Mucosa of rectum (tissue), 2 donors: ENCODE results near the gene MARCKS.

Experiments
- H3K27ac ChIP-seq, 2 donors: one replicate each; pipeline ENCODE4 v1.7.0; 2013; ENCODE audit warnings: inconsistent platforms in 2 of 2, low read depth in 2 of 2, low read length in 2 of 2
- H3K27me3 ChIP-seq, 2 donors: one replicate each; pipeline ENCODE4 v1.7.0; 2013; ENCODE audit warnings: low read length in 2 of 2; ENCODE audit not compliant: control insufficient read depth in 2 of 2, insufficient read depth in 2 of 2
- H3K36me3 ChIP-seq, 2 donors: one replicate each; pipeline ENCODE4 v1.7.0; 2013; ENCODE audit warnings: low read length in 2 of 2; ENCODE audit not compliant: control insufficient read depth in 2 of 2, insufficient read depth in 2 of 2
- H3K4me1 ChIP-seq, 2 donors: one replicate each; pipeline ENCODE4 v1.7.0; 2013; ENCODE audit warnings: low read length in 2 of 2, mild to moderate bottlenecking in 1 of 2; ENCODE audit not compliant: control insufficient read depth in 2 of 2, insufficient read depth in 2 of 2
- H3K4me3 ChIP-seq, 2 donors: one replicate each; pipeline ENCODE4 v1.7.0; 2013; ENCODE audit warnings: low read length in 2 of 2
- H3K9ac ChIP-seq, 2 donors: one replicate each; pipeline ENCODE4 v1.7.0; 2013; ENCODE audit warnings: low read length in 2 of 2, low read depth in 1 of 2, mild to moderate bottlenecking in 1 of 2
- H3K9me3 ChIP-seq, 2 donors: one replicate each; pipeline ENCODE4 v1.7.0; 2013; ENCODE audit warnings: low read length in 2 of 2; ENCODE audit not compliant: control insufficient read depth in 2 of 2
- donor health status: healthy.
- donor health status: Normal muscosa, but diverticular disease.

MARCKS gene

DNA sequence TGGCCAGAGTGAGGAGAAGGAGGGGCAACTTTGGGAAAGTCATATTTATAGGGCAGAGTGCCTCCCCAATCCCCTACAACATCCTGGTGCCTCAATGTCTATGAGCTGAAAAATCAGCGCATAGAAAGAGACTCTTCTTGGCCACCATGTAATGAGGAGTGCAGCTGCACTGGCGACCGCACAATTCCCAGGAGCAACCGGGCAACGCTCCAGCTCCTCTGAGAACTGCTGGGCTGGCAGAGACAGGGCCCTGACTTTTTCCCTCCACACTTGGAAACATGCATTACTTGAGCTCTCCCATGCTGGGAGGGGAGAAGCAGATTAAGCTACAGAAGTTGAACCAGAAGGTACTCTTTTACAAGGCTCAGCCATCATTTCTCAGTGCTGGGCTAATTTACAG, 31.4 kb upstream of the MARCKS start:
- H3K27me3 ChIP-seq = no peaks in the 10 kb centered on the region
- no peak overlapping the region for H3K9ac ChIP-seq
- H3K9me3 ChIP-seq = no peaks in the 10 kb centered on the region
- no peaks in the 10 kb centered on the region for H3K36me3 ChIP-seq
- H3K4me1 ChIP-seq = peaks cover 8 to 25% of the 10 kb centered on the region in 2 donors
- H3K4me3 ChIP-seq = no peak overlapping the region
- H3K27ac ChIP-seq = peak overlapping the region in 1 of 2 donors; percentile 54

DNA sequence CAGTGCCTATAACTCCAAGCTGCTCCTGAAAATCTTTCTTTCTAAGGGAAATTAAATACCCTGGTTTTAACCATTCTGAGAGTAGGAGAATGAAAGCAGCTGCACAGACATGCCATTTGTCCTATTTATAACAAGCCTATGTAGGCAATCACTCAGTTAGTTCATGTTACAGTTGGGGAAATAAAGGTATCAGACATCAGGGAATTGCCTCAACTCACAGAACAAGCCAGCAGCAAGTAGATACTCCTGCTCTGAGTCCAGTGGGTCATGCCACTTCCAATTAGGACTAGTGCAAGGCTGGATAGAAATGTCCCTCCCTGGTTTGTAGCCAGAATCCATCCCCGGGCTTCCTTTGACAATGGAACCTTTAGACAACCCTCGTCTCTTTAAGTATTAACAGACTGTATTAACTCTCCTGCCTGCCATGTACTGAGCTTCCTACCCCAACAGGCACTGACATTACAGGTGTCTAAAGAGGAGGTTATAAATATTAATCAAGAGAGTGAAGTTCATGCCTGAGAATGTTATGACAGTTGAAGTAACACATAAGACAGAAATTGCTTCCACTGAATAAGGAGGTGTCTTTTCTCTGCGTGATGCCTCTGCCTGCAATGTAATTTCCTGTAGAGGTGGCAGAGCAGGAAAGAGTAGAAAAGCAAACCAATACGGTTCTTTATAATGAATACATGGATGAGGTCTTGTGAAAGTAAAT, 28.0 kb upstream of the MARCKS start:
- no peaks in the 10 kb centered on the region for H3K9me3 ChIP-seq
- H3K4me3 ChIP-seq = peak overlapping the region; percentile 14 to 19
- no peaks in the 10 kb centered on the region for H3K27me3 ChIP-seq
- H3K9ac ChIP-seq = peak overlapping the region in 1 of 2 donors; percentile 33
- H3K4me1 ChIP-seq = peaks cover 8 to 25% of the 10 kb centered on the region in 2 donors
- H3K27ac ChIP-seq = peak overlapping the region; percentile 75 to 80
- no peaks in the 10 kb centered on the region for H3K36me3 ChIP-seq

DNA sequence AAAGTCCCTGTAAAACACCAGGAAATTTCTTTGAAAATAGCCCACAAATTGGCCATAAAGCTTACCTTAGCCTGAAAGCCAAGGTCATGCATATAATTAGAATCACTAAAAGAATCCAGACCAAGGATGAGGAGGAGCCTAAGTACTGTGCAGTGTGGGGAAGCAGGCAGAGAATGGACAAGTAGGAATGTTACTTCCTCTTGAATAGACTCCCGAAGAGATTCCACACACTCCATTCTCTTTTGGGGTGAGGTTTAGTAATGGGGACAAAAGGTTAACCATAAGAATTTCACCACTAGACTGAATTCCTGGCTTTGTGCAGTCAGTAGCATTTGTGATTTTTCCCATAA, 27.5 kb upstream of the MARCKS start:
- Histone ChIP-seq H3K27me3 (no peaks in the 10 kb centered on the region), H3K9ac (no peak overlapping the region), H3K4me3 (peak overlapping the region in 1 of 2 donors; percentile 20), H3K9me3 (no peaks in the 10 kb centered on the region), H3K27ac (peak overlapping the region; percentile 75 to 80), H3K36me3 (no peaks in the 10 kb centered on the region), H3K4me1 (peaks cover 8 to 25% of the 10 kb centered on the region in 2 donors)

DNA sequence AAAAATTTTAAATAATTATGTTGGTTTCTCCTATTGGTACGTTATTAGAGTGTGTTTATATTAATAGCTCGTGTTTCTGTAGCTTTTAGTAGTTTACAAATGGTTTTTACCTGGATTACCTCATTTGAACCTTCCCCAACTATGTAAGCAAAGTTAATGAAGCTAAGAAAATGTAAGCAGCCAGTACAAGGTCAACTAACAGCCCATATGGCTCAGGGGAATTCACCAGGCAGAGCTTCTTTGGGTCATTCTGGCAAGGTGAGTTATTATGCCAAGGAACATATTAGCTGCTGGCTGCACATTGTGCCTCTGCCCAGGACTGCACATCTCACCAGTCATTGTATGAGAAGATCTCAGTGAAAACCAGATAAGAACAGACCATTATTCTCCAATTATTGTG, 27.0 kb upstream of the MARCKS start:
- no peak overlapping the region for H3K9ac ChIP-seq
- peak overlapping the region; percentile 12 to 75 for H3K27ac ChIP-seq
- H3K36me3 ChIP-seq = no peaks in the 10 kb centered on the region
- H3K9me3 ChIP-seq = no peaks in the 10 kb centered on the region
- no peaks in the 10 kb centered on the region for H3K27me3 ChIP-seq
- peak overlapping the region in 1 of 2 donors; percentile 20 for H3K4me3 ChIP-seq
- peaks cover 8 to 25% of the 10 kb centered on the region in 2 donors for H3K4me1 ChIP-seq

DNA sequence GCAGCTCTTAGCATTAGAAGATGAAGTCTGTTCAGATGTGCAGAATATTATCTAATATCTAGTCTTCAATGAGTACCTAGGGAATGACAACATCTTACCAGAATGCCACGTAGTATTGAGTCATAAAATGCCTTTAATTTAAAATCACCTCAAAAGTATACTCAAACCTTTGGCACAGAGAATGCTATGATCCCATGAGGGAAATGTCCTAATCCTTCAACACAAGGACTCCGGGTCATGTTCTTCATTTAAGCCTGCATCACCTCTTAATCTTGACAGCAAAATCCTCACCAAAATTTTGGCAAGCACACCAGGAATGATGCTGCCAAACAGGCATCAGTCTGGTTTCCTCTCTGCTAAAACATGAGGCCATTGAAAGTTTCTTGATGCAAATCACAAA, 23.6 kb upstream of the MARCKS start:
- Histone ChIP-seq H3K9ac (no peak overlapping the region), H3K9me3 (no peaks in the 10 kb centered on the region), H3K4me3 (no peak overlapping the region), H3K4me1 (peaks cover 4 to 15% of the 10 kb centered on the region in 2 donors), H3K27ac (no peak overlapping the region), H3K27me3 (no peaks in the 10 kb centered on the region), H3K36me3 (no peaks in the 10 kb centered on the region)

DNA sequence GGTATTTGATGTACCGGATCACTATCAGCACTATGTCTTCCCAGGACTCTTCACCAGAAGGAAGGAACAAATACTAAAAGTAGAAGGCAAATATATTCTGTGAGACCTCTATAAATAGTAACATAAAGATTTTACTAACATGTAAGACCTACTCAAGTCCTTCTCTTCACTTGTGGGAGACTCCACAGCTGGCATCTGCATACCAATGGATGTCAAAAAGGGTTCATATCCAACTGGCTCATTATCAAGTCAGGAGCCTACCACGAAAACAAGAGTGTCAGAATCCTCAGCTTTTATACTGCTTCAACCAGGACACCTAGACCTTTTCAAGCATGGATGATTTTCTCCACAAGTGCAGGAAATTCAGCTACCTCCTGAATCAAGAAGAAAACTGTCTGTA, 20.0 kb upstream of the MARCKS start:
- H3K27ac ChIP-seq = no peak overlapping the region
- H3K9me3 ChIP-seq = no peaks in the 10 kb centered on the region
- no peak overlapping the region for H3K4me3 ChIP-seq
- no peaks in the 10 kb centered on the region for H3K27me3 ChIP-seq
- H3K9ac ChIP-seq = no peak overlapping the region
- H3K4me1 ChIP-seq = no peaks in the 10 kb centered on the region
- no peaks in the 10 kb centered on the region for H3K36me3 ChIP-seq

DNA sequence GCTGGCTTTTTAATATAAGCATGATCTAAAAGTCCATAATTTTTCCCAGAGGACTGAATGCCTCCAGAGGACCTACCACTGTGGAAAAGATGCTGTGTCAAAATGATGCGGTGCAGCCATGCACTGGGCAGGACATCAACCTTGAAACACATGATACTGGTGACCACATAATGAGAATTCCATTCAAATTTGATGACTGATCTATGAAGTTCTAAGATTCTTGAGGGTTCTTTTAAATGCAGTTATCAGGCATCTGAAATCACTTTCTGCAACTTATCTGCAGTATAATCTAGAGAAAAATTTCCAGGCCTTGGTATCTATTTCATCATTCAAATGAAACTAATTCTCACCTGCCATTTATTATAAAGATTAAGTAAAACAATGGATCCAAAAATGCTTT, 15.0 kb upstream of the MARCKS start:
- H3K36me3 ChIP-seq = no peaks in the 10 kb centered on the region
- no peak overlapping the region for H3K4me3 ChIP-seq
- no peak overlapping the region for H3K27ac ChIP-seq
- H3K9me3 ChIP-seq = no peaks in the 10 kb centered on the region
- H3K27me3 ChIP-seq = no peaks in the 10 kb centered on the region
- H3K9ac ChIP-seq = no peak overlapping the region
- H3K4me1 ChIP-seq = no peaks in the 10 kb centered on the region

DNA sequence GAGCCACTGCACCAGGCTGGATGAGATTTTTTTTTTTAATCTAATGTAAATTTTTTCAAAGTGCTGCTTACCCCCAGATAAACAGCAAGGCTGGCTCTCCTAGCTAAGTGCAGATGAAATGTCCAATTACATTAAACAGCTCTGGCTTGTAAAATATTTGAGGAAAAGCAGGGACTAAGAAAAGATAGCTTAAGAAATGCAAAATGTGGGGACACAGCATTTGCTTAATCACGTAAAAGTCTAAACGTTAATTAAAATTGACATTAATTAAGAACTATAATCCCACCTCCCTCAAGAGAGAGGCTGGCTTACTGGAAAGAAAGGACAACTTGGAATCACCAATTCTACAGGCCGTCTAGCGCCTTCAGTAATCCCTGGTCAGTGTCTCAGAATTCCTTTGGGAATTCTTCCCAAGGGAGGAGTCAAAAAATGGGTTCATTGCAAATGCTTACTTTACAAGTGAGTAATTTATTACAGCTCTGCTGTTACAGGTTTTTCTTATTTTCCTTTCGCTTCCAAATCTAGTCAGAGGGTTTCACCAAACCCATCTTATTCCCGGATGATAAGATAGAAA, 13.6 kb upstream of the MARCKS start:
- no peaks in the 10 kb centered on the region for H3K9me3 ChIP-seq
- H3K27ac ChIP-seq = no peak overlapping the region
- H3K4me3 ChIP-seq = no peak overlapping the region
- no peaks in the 10 kb centered on the region for H3K27me3 ChIP-seq
- H3K4me1 ChIP-seq = no peaks in the 10 kb centered on the region
- no peaks in the 10 kb centered on the region for H3K36me3 ChIP-seq
- H3K9ac ChIP-seq = no peak overlapping the region

DNA sequence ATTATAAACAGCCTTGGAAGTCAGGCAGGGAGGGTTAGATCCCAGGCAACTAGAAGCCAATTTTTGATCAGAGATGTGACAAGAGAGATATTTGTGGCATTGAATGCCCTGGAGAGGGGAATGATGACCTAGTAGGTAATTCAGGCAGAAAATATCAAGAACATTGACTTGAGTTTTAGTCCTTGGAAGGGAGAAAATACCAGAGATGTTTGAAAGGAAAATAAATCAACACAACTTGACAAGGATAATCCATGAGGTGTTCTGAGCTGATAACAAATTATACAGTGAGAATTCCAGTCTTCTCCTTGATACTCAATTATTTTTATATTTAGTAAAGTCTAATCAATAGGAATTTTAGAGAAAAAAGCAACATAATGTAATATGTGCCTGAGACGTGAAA, 10.6 kb upstream of the MARCKS start:
- Histone ChIP-seq H3K9me3 (no peaks in the 10 kb centered on the region), H3K9ac (no peak overlapping the region), H3K4me1 (no peaks in the 10 kb centered on the region), H3K27me3 (no peaks in the 10 kb centered on the region), H3K27ac (no peak overlapping the region), H3K36me3 (no peaks in the 10 kb centered on the region), H3K4me3 (no peak overlapping the region)

DNA sequence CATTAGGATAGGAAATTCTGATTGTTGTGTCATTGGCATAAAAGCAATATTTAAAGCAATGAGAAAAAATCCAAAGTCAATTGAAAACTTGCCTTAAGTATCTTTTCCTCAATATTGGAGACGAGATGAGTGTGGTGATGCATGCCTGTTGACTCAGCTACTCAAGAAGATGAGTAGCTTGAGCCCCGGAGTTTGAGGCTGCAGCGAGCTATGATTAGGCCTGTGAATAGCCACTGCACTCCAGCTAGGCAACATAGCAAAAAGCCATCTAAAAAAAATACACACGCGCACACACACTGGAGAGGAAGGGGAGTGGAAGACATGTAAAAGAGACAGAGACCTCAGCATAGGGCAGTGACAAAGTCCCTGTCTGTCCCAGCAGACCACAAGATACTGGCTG, 9.7 kb upstream of the MARCKS start:
- no peaks in the 10 kb centered on the region for H3K9me3 ChIP-seq
- no peak overlapping the region for H3K9ac ChIP-seq
- no peak overlapping the region for H3K4me3 ChIP-seq
- no peaks in the 10 kb centered on the region for H3K4me1 ChIP-seq
- no peaks in the 10 kb centered on the region for H3K27me3 ChIP-seq
- no peak overlapping the region for H3K27ac ChIP-seq
- H3K36me3 ChIP-seq = no peaks in the 10 kb centered on the region
